SHP77 treated with DMSO at 0.1 percent for 48 hours (cell line): ENCODE results near the gene ACSF3.
"Not testable (repeated sequence)": the region's sequence is repeated elsewhere in the genome, so short reads cannot be mapped to it uniquely, and the experiment has no call there.

Source experiments
- DNase-seq: peaks from one replicate; lab custom pipeline; 2025; lab: John Stamatoyannopoulos, UW

The ACSF3 gene

GRCh38 chr16:89073346-89074071, 20.1 kb upstream of the ACSF3 start:
- no peak for DNase-seq

- not testable (repeated sequence) for DNase-seq
These were observed 19.5 kb upstream of the ACSF3 start for GRCh38 chr16:89074072-89074674.

DNA sequence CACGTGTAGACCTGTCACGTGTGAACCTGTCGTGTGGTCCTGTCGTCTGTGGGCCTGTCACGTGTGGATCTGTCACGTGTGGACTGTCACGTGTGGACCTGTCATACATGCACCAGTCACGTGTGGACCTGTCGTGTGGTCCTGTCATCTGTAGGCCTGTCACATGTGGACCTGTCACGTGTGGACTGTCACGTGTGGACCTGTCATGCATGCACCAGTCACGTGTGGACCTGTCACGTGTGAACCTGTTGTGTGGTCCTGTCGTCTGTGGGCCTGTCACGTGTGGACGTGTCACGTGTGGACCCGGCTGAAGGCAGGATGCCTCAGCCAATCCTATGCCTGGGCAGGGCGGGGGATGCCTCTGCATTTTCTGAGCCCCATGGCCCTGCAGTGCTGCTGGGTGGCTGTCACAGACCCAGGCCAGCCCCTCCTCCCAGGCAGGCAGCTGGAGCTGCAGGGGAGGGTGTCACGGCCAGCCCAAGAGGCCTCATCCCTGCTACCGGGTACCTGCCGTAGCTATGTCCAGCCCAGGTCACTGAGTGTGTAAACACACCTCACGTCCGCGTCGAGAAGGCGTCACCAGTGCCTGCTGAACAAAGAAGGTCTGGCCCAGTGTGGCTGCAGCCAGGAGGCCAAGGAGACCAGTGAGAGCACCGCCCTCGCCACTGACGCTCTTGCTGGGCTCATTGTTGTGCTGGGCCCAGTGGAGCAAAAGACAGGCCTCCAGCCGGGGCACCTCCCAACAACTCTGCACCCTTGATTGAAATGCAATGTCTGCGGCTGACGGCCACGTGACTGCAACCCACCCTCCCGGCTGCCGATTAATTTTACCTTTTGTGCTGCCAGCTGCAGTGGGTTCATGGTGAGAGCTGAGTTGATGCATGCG, 18.6 kb upstream of the ACSF3 start:
- DNase-seq: no peak

DNA sequence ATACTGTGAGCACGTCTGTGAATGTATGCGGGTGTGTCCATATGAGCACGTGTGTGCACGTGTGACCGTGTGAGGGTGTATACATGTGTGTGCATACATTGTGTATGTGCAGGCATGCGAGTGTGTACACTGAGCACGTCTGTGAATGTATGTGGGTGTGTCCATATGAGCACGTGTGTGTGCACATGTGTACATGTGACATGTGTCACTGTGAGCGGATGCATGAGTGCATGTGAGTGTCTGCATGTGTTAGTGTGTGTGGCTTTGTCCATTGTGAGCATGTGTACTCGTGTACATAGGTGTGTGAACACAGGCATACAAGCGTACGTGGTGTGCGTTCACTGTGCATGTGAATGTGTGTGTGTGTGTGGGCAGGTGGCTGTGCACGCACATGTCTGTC, 17.5 kb upstream of the ACSF3 start:
- no peak for DNase-seq

- no peak for DNase-seq
These were observed 16.6 kb upstream of the ACSF3 start for GRCh38 chr16:89077076-89077475.

DNA sequence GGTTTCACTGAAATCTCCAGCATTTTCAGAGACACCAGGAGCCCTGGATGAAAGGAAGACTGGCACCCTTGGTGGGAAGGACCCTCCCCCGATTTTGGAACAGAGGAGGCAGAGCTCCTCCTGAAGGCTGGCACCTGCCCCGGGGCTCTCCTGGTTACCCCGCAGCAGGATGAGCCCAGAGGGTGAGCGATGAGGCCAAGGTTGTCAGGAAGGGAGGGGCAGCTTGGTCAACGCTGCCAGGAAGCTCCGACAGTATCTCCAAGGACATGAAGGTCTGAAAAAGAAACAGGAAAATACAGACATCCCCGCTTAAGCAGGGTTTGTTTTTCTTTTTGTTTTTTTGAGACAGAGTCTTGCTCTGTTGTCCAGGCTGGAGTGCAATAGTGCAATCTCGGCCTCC, 15.5 kb upstream of the ACSF3 start:
- DNase-seq: no peak

DNA sequence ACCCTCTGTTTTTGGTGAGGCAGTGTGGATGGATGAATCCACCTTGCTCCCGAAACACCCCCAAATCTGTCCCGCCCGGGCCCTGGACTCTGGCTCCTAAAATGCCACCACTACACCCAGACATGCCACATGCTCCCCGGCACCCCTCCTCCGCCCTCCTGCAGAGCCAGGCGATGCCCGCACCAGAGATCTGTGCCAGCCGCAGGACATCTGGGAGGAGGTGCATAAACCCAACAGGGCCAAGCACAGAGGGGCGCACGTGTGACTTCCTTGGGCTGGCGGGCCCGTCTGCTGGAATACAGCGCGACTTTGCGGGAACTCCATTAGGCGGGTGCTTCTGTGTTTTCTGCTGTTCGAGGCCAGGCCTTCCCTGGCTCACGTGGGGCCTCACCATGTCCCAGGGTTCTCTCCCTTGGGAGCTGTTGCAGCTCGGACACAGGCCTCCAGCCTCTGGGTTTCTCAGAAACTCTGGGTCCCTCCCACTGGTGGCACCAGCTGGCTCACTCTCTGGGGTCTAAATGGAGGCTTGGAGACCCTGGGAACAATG, 14.1 kb upstream of the ACSF3 start:
- DNase-seq: no peak

- DNase-seq: no peak
These were observed 13.3 kb upstream of the ACSF3 start for GRCh38 chr16:89080196-89080853.

- no peak for DNase-seq
These were observed 12.1 kb upstream of the ACSF3 start for GRCh38 chr16:89081556-89081955.

DNA sequence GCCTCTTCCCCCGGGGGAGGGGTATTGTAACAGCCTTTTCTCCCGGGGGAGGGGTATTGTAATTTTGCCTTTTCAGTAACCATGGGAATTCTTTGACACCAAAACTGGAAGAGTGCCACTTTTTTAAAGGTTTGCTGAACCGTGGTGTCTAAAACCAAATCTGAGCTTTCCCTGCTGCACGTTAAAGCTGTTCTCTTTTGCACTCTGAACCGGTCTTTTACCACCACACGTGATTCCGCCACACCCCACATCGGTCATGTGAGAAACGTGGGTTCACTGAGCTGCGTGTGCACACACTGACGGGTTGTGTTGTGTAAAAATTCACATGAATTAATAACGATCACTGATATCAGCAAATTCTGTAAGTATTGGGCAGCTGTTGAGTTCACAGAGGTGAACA, 9.2 kb upstream of the ACSF3 start:
- DNase-seq: no peak

GRCh38 chr16:89084814-89085612, 8.6 kb upstream of the ACSF3 start:
- no peak for DNase-seq

DNA sequence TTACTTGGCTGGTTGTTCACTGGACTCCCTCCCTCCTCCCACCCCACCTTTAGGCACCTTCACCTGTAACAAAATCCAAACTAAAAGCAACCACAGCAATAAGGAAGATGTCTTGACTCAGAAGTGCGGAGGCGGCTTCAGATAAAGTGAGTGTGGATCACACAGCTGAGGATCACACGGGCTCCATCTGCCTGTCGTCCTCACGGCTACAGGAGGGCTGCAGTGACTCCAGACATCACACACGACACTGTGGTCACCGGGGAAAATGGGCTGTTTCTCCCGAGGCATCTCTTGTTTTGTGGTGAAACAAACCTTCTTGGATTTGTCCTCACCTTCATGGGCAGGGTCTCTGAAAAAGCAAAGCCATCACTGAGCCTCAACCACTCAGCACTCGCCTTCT, 7.9 kb upstream of the ACSF3 start:
- DNase-seq: no peak

- DNase-seq: no peak
These were observed 5.6 kb upstream of the ACSF3 start for GRCh38 chr16:89087922-89088497.

- DNase-seq: no peak
These were observed 4.5 kb upstream of the ACSF3 start for GRCh38 chr16:89089120-89089519.

GRCh38 chr16:89090182-89090630, 3.4 kb upstream of the ACSF3 start:
- peak; percentile 12 for DNase-seq

DNA sequence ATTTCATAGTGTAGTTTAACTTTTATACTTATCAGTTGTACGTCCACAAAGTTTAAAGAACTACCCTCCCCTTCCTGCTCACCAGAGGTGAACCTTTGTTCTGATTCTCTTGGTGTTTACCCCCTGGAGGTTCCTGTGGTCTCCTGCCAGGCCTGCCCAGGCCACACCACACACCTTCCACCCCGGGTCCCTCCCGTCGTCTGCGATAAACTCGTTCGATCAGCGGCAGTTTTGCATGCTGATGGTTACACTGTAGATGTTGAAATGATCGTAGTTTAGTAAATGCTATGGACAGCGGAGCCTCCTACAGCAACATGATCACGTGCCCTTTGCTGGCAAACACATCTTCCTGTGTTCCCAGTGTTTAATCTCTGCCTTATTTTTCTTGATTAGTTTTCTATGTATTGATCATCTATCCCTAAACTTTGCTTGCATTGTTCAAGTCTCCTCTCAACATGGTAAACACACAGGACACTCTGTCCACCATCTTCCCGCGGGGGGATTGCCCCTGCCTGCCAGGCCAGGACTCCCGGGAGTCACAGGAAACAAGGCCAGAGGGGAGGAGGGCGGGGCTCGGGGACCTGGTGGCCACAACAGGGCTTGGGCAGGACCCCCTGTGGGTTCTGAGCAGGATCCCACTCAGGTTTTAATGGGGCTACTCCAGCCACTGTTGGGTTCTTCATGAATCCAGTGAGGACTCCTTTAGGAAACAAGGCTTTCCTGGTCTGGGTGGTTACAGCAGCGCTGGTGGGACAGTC, 2.8 kb upstream of the ACSF3 start:
- no peak for DNase-seq

DNA sequence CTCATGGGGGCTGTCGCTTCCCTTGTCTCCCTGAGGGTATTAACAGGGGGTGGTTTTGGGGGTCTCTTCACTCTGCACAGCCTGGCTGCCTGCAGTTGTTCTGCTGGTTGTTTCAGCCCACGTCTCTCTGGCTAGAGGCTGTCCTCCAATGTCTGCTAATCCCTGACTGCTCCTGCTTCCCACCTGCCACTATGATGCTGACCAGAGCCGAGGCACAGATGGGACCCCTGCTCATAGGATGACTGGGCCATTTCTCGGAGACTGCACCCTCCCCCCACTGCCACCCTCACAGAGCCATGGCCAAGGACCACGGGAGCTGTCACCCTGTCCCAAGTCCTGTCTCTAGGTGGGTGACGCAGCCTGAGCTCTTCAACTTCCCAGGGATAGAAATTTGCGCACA, 1.6 kb upstream of the ACSF3 start:
- no peak for DNase-seq

- DNase-seq: not testable (repeated sequence)
These were observed 425 bp upstream of the ACSF3 start for GRCh38 chr16:89093252-89093601.

DNA sequence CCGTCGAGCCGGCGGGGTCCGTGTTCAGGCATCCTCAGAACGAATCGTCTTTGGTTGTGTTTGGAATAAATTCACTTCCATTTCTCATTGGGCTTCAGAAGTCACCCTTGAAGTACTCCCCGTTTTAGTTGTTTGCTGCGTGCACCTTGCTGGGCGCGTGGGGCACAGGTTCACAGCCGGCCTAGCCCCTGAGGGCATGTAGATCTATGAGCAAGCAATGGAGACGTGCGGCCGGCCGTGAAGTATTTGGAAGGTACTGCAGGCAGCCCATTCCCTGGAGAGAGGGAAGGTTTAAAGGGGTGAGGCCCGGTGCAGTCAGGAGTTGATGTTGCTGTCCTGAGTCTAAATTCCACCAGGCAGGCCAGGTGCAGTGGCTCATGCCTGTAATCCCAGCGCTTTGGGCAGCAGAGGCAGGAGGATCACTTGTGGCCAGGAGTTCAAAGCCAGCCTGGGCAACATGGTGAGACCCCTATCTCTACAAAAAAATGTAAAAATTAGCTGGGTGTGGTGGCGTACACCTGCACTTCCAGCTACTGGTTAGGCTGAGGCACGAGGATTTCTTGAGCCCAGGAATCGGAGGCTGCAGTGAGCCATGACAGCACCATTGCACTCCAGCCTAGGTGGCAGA, 714 bp downstream of the ACSF3 start:
- DNase-seq: no peak

GRCh38 chr16:89094880-89095258, 1.2 kb downstream of the ACSF3 start:
- DNase-seq: no peak
